K562 (cell line): Measurements from ENCODE around the gene LRP1-AS. TPM values are rescaled to one million over a fixed set of nuclear protein-coding genes. Genes with fewer than 3 reads are reported as not detected.
A peak's percentile ranks its signal among the peaks of the same experiment; 100 is the strongest.

Experiments
- CBFA2T2 ChIP-seq: fragments of 450-650 bp; conservative IDR thresholded peaks from 2 replicates; pipeline ENCODE4 v1.6.1; 2017; ENCODE audit warnings: mild to moderate bottlenecking
- HDAC1 ChIP-seq, 2 experiments: fragments of 450-650 bp; IDR thresholded peaks; 2 replicates each; pipeline ENCODE4 v1.6.1; 2016 to 2017; ENCODE audit warnings: inconsistent platforms in 1 of 2, mild to moderate bottlenecking in 1 of 2, moderate library complexity in 1 of 2
- NFIX ChIP-seq: fragments of 250-450 bp; sonication (Bioruptor Pico); IDR thresholded peaks from 2 replicates; pipeline ENCODE4 v1.4.0; 2020; ENCODE audit warnings: low read depth, mild to moderate bottlenecking, moderate library complexity
- NR1H2 ChIP-seq: sonication (generic); formaldehyde crosslinking; IDR thresholded peaks from 2 replicates; pipeline ENCODE4 v1.4.0; 2020; ENCODE audit warnings: mild to moderate bottlenecking, missing genetic modification reagents
- POLR2B ChIP-seq: fragments of 450-650 bp; IDR thresholded peaks from 2 replicates; pipeline ENCODE4 v1.6.1; 2018; ENCODE audit warnings: low read depth; ENCODE audit not compliant: partially characterized antibody
- RAD21 ChIP-seq, 2 experiments: fragments of 250-450 bp in 1 of 2; fragments of 450-650 bp in 1 of 2; sonication (Bioruptor Pico) in 1 of 2; formaldehyde crosslinking in 1 of 2; IDR thresholded peaks in 1 of 2; conservative IDR thresholded peaks in 1 of 2; 2 replicates each; pipeline versions ENCODE4 v1.4.0 to v1.8.0; 2020 to 2022; ENCODE audit warnings: mild to moderate bottlenecking in 2 of 2, moderate library complexity in 1 of 2
- RFX7 ChIP-seq: fragments of 250-450 bp; sonication (Bioruptor Pico); IDR thresholded peaks from 2 replicates; pipeline ENCODE4 v1.5.1; 2021; ENCODE audit warnings: mild to moderate bottlenecking
- SIX5 ChIP-seq, 2 experiments: IDR thresholded peaks; 2 replicates each; pipeline ENCODE4 v1.6.1; 2011; ENCODE audit warnings: low read length in 2 of 2, borderline replicate concordance in 1 of 2, low read depth in 1 of 2, mild to moderate bottlenecking in 1 of 2, moderate library complexity in 1 of 2; ENCODE audit not compliant: insufficient read depth in 1 of 2
- TAF7 ChIP-seq: fragments of 450-650 bp; IDR thresholded peaks from 2 replicates; pipeline ENCODE4 v1.6.1; 2016; ENCODE audit warnings: missing genetic modification characterization, missing compliant biosample characterization
- TAL1 ChIP-seq: fragments of 450-650 bp; IDR thresholded peaks from 2 replicates; pipeline ENCODE4 v1.6.1; 2016; ENCODE audit warnings: mild to moderate bottlenecking
- ZNF140 ChIP-seq: fragments of 250-450 bp; sonication (Bioruptor Pico); IDR thresholded peaks from 2 replicates; pipeline ENCODE4 v1.8.0; 2021; ENCODE audit warnings: moderate library complexity, mild to moderate bottlenecking, inconsistent platforms
- ZNF23 ChIP-seq: fragments of 250-450 bp; sonication (Bioruptor Pico); IDR thresholded peaks from 2 replicates; pipeline ENCODE4 v1.4.0; 2020; ENCODE audit warnings: mild to moderate bottlenecking
- ZNF75A ChIP-seq: fragments of 450-650 bp; formaldehyde crosslinking; IDR thresholded peaks from 2 replicates; pipeline ENCODE4 v1.4.0; 2020; ENCODE audit warnings: mild to moderate bottlenecking
- polyA plus RNA-seq, 8 experiments: library from polyadenylated mRNA; depleted of rRNA in 4 of 8; stranded (reverse) in 5 of 8; unstranded in 3 of 8; fragments of >200 nt; fragmentation: Nextera tagmentation in 2 of 8; fragmentation: Illumina TruSeq in 1 of 8; extraction: Ambion mirVana in 2 of 8; extraction: Trizol in 1 of 8; gene quantifications; 2 replicates each; pipeline versions ENCODE4 v1.2.1 to v1.2.3, GENCODE V29; 2011 to 2014; ENCODE audit warnings: inconsistent platforms in 1 of 8, missing spikeins in 1 of 8
- total RNA-seq, 7 experiments: library from RNA; depleted of rRNA in 6 of 7; stranded (reverse); fragments of >200 nt in 6 of 7; fragmentation: Illumina TruSeq in 2 of 7; extraction: Trizol in 2 of 7; gene quantifications; 2 replicates each; pipeline versions ENCODE4 v1.2.1 to v1.2.3, GENCODE V29; 2011 to 2021; ENCODE audit warnings: low replicate concordance in 1 of 7
- TF ChIP-seq, protein P1 (sequence below): fragments of 250-450 bp; sonication (Bioruptor Pico); IDR thresholded peaks from 2 replicates; pipeline ENCODE4 v1.4.0; 2020
- TF ChIP-seq, protein P2 (sequence below), 2 experiments: fragments of 450-650 bp in 1 of 2; IDR thresholded peaks; 2 replicates each; pipeline ENCODE4 v1.6.1; 2011 to 2017; ENCODE audit warnings: low read depth in 2 of 2, antibody characterized with exemption in 1 of 2, borderline replicate concordance in 1 of 2, low read length in 1 of 2, mild to moderate bottlenecking in 1 of 2, mixed read lengths in 1 of 2; ENCODE audit not compliant: control insufficient read depth in 1 of 2
- TF ChIP-seq, protein P3 (sequence below): IDR thresholded peaks from 2 replicates; pipeline ENCODE4 v1.6.1; 2016; ENCODE audit warnings: missing genetic modification characterization, missing compliant biosample characterization

LRP1-AS gene
- total and polyA plus RNA-seq, 9 of the 15 experiments (the other 6 are each of a cell fraction or from before 2014, with no cell fraction given): not detected

DNA sequence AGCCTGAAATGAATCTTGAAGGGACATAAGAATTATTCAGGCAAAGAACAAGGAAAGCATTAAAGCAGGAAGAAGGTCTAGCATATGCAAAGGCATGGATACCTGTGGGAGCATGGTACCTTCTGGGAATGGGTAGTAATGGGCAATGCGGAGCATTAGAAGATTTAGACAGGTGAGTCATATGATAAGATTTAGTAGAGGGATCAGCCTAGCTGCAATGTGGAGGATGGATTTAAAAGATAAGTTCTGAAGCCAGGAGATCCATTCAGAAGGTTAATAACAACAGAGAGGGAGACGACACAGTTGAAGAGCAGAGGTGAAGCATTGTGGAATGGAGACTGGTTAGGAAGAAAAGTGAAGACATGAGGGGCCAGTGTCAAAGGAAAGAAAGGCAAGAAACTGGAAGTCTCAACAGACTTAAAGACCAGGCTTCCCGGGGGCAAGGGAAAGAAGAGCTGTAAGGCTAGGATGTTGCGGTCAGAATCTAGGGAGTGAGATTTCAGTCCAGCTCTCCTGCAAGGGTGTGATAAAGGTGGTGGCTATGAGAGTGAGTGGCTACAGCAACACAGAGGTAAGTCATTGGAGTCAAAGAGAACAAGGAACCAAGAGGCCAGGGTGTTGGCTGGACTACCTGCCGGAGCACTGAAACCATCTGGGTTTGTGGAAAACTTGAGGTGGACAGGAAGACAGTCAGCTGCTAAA lies 30.7 kb downstream of the LRP1-AS start (continued):
- TF ChIP-seq ZNF23 (CRISPR knock-in tag) (no peak), SIX5 (IDR thresholded peaks at IDR 0.05; ENCODE audit: borderline replicate concordance in 1 of 2, insufficient read depth in 1 of 2, low read depth in 1 of 2, low read length in 2 of 2) (no peak), RAD21 (CRISPR knock-in tag; conservative IDR thresholded peaks at IDR 0.05 in 1 of 2, IDR thresholded peaks at IDR 0.05 in 1 of 2) (no peak), ZNF75A (CRISPR knock-in tag) (no peak), POLR2B (no peak), HDAC1 (IDR thresholded peaks at IDR 0.05) (peak in 1 of 2 experiments; percentile 74; a peak in 2 of 4 replicates), ZNF140 (CRISPR knock-in tag) (no peak), RFX7 (CRISPR knock-in tag) (no peak), TAF7 (tag) (no peak), NFIX (no peak), CBFA2T2 (peak; percentile 67), NR1H2 (CRISPR knock-in tag) (no peak), TAL1 (peak; percentile 66)
- TF ChIP-seq, protein P1, sequence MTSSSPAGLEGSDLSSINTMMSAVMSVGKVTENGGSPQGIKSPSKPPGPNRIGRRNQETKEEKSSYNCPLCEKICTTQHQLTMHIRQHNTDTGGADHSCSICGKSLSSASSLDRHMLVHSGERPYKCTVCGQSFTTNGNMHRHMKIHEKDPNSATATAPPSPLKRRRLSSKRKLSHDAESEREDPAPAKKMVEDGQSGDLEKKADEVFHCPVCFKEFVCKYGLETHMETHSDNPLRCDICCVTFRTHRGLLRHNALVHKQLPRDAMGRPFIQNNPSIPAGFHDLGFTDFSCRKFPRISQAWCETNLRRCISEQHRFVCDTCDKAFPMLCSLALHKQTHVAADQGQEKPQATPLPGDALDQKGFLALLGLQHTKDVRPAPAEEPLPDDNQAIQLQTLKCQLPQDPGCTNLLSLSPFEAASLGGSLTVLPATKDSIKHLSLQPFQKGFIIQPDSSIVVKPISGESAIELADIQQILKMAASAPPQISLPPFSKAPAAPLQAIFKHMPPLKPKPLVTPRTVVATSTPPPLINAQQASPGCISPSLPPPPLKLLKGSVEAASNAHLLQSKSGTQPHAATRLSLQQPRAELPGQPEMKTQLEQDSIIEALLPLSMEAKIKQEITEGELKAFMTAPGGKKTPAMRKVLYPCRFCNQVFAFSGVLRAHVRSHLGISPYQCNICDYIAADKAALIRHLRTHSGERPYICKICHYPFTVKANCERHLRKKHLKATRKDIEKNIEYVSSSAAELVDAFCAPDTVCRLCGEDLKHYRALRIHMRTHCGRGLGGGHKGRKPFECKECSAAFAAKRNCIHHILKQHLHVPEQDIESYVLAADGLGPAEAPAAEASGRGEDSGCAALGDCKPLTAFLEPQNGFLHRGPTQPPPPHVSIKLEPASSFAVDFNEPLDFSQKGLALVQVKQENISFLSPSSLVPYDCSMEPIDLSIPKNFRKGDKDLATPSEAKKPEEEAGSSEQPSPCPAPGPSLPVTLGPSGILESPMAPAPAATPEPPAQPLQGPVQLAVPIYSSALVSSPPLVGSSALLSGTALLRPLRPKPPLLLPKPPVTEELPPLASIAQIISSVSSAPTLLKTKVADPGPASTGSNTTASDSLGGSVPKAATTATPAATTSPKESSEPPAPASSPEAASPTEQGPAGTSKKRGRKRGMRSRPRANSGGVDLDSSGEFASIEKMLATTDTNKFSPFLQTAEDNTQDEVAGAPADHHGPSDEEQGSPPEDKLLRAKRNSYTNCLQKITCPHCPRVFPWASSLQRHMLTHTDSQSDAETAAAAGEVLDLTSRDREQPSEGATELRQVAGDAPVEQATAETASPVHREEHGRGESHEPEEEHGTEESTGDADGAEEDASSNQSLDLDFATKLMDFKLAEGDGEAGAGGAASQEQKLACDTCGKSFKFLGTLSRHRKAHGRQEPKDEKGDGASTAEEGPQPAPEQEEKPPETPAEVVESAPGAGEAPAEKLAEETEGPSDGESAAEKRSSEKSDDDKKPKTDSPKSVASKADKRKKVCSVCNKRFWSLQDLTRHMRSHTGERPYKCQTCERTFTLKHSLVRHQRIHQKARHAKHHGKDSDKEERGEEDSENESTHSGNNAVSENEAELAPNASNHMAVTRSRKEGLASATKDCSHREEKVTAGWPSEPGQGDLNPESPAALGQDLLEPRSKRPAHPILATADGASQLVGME (CRISPR knock-in tag): no peak
- TF ChIP-seq, protein P2, sequence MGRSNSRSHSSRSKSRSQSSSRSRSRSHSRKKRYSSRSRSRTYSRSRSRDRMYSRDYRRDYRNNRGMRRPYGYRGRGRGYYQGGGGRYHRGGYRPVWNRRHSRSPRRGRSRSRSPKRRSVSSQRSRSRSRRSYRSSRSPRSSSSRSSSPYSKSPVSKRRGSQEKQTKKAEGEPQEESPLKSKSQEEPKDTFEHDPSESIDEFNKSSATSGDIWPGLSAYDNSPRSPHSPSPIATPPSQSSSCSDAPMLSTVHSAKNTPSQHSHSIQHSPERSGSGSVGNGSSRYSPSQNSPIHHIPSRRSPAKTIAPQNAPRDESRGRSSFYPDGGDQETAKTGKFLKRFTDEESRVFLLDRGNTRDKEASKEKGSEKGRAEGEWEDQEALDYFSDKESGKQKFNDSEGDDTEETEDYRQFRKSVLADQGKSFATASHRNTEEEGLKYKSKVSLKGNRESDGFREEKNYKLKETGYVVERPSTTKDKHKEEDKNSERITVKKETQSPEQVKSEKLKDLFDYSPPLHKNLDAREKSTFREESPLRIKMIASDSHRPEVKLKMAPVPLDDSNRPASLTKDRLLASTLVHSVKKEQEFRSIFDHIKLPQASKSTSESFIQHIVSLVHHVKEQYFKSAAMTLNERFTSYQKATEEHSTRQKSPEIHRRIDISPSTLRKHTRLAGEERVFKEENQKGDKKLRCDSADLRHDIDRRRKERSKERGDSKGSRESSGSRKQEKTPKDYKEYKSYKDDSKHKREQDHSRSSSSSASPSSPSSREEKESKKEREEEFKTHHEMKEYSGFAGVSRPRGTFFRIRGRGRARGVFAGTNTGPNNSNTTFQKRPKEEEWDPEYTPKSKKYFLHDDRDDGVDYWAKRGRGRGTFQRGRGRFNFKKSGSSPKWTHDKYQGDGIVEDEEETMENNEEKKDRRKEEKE (IDR thresholded peaks at IDR 0.05; ENCODE audit: borderline replicate concordance in 1 of 2, control insufficient read depth in 1 of 2, low read depth in 2 of 2, low read length in 1 of 2): no peak
- TF ChIP-seq, protein P3, sequence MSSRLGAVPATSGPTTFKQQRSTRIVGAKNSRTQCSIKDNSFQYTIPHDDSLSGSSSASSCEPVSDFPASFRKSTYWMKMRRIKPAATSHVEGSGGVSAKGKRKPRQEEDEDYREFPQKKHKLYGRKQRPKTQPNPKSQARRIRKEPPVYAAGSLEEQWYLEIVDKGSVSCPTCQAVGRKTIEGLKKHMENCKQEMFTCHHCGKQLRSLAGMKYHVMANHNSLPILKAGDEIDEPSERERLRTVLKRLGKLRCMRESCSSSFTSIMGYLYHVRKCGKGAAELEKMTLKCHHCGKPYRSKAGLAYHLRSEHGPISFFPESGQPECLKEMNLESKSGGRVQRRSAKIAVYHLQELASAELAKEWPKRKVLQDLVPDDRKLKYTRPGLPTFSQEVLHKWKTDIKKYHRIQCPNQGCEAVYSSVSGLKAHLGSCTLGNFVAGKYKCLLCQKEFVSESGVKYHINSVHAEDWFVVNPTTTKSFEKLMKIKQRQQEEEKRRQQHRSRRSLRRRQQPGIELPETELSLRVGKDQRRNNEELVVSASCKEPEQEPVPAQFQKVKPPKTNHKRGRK: no peak
